ENCODE measurements around the gene IGSF11.

Gene IGSF11

DNA sequence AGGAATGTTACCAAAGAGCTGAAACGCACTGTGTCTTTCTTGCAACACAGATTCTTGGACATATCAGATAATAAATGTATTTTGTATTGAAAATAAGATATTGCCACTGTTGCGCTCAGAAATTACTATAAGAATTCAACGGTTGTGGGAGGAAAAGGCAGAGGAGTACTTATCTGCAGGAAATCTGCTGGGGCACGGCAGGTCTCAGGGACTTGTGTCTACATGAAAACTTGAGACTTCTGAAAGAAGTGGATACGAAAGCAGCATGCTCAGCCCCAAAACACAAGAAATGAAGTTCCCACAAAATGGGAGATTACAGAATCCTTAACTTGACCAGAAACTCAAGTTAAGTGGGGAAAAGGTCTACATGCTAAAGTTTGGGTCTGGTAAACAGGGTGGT lies 86.5 kb downstream of the IGSF11 start:
- DNase-seq: no peak

DNA sequence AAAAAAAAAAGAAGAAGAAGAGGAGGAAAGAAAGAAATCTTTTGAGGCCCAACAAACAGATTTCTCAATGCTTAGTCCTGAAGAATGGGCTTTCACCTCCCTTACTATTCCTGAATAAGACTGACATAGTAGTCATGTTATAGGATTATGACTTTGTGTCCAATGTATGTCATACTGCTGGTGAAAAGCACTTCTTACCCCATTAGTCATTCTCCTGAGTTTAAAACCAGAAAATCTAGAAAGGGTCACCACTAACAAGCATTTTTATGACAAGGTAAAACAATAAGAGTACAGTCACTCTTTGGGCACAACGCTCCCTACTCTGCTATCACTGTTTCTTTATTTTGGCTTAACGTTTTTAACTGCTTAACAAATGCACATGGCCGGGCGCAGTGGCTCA lies 88.2 kb downstream of the IGSF11 start:
- DNase-seq: no peak

GRCh38 chr3:118945834-118946233 lies 88.8 kb downstream of the IGSF11 start:
- no peak for DNase-seq

- no peak for DNase-seq
Observed at GRCh38 chr3:118943597-118943996, 91.0 kb downstream of the IGSF11 start.

DNA sequence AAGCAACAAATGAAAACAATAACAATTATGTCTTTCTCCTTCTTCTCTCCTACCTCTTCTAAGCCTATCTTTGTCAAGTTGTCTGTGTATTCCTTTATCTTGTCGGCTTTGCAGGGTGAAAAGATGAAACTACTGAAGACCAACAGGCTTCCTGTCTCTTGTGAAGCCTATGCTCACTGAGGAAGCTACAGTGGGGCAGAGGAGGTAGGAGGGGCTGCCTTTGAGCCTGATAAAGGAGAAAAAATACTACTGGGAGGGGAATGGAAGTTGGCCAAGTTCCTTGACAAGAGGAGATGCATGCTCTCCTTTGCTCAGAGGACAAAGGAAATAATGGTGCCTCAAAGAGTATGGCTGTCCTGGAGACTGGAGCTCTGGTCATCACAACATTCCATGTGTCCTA lies 92.0 kb downstream of the IGSF11 start:
- DNase-seq: no peak

- no peak for DNase-seq
Observed at GRCh38 chr3:118942195-118942594, 92.5 kb downstream of the IGSF11 start.

DNA sequence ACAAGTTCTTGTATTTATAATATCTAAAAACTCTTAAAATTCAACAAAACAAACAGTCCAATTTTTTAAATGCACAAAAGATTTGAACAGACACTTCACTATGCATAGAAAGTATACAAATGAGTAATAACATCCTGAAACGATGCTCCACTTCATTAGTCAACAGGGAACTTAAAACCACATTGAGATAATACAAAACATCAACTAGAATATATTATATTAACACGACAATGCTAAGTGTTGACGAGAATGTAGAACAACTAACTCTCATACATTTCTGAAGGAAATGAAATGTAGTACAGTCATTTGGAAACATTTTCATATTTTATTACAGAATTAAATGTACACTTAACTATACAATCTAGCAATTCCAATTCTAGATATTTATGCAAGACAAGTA lies 93.4 kb downstream of the IGSF11 start:
- DNase-seq: no peak

DNA sequence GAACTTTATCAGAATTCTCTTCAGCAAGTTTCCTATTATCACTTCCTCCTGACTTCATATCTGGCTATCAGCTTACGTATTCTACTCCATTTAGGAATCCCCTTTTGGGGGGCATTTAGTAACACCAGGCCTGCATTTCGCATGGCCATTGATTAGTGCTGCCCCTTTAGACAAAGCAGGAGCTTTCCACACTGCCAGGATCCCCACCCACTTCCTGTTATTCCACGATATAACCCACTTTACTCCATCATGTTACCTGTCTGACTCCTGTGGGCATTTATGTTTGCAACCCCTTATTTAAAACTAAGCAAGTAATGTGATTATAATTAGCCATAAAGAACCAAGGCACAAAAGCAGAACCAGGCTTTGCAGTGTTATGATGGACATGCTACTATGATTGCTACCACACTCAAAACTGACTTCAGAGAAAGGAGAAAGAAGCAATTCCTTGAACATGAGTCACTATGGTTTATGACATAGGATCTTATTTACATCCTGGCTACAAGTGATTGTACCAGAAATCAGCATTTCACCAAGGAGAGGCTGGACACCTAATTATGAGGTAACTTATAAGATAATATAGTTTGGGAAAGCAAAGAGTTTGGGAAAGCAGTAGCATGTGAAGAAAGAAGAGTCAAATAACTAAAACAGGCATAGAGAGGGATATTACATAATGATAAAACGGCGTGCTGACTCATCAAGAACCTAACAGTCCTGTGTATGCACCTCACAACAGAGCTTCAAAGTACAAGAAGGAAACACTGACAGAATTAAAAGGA lies 96.3 kb downstream of the IGSF11 start:
- no peak for DNase-seq

DNA sequence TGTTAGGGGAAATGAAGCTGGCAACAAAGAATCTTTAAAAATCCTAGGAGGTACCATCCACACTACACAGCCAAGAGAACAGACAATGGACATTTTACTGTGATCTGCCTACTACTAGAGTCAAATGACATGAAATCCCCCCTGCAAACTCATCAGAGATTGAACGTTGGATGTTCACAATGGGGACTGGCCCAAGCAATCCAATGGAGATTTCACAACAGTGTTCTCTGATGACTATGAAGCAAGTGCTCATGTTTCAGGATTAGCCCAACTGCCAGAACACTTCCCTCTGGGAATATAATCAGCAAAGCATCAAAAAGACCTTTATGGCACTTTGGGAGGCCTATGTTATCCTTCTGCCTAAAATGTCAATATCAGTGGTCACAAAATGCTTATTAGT lies 97.8 kb downstream of the IGSF11 start:
- DNase-seq: no peak

DNA sequence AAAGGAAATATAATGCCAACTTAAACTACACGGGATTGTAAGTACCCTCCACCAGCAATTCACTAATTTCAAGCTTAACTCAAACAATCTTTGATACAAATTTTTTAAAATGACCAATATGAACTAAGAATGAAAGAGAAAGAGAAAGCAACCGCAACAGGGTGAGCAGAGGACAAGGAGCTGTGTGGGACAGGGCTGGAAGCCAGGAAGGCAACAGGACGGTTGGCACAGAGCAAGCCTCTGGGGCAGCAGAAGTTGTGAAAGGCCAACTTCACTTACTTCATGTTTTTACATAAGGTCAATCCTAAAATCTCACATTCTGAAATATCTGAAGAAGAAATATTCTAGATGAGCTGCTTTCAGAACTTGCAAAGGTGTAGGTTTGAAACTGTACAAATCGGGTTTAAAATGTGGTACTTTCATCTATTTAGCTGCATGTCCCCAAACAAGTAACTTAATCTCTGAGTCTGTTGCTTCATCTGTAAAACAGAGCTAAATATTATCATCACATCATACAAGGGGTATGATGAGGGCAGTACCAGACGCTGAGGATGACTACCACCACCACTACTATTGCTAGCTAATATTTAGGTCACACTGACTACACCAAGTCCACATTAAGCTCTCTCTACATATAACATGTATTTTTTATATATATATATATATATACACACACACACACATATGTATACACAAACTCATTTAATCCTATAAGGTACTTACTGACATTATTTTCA lies 101.7 kb downstream of the IGSF11 start:
- no peak for DNase-seq

- no peak for DNase-seq
Observed at GRCh38 chr3:118931996-118932395, 102.7 kb downstream of the IGSF11 start.

- no peak for DNase-seq
Observed at GRCh38 chr3:118927449-118927848, 107.2 kb downstream of the IGSF11 start.

- no peak for DNase-seq
Observed at GRCh38 chr3:118912188-118912587, 122.5 kb downstream of the IGSF11 start.

DNA sequence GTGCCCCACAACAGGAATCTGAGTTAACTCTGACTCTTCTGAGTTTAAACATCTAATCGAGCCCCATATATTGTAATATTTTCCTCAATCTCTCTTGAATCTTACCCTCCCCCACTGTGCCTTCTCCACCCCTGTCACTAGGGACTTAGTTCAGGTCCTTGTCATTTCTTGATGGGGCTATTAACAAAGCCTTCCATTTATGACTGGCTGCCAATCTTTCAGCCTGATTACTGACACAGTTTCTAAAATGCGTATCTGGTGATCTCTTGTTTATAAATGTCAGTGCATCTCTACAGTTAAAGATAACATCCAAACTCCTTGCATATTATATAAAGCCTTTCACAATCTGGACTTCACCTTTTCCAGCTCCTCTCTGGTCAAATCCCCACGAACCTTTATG lies 124.3 kb downstream of the IGSF11 start:
- no peak for DNase-seq

GRCh38 chr3:118909763-118910162 lies 124.9 kb downstream of the IGSF11 start:
- DNase-seq: no peak

GRCh38 chr3:118907909-118908308 lies 126.7 kb downstream of the IGSF11 start:
- DNase-seq: no peak

DNA sequence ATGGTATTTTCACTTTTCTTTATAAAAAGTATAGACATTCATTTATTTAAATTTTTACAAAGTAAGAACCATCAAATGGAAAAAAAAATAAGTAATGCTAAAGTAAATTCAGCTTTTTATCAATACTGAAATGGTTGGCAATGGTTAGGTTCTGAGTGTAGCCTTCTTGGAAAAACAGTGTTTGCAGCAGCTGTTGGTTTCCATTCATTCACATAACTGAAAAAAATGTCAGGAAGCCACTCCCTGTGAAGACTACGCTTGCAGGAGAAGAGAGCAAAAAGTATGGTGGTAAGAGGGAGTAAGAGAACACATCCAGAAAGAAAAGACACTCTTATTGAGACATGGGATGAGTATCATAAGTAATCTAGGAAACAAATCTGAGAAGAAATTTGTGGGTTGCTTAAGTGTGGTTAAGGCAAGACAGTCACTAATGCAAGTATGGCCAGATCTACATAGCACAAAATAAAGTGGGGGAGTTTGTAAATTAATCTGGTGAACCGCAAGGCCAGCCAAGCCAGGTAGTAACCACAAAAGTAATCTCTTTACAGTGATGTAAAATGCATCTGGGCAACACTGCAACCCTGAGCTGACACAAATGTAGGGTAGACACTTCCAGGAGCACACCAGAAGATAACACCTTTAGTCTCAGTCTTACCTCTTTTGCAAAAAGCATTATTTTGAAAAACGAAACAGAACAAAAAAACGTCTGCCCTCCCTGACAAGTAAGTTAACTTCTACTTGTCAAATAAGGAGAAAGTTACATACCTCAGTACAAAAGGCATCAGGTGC lies 133.7 kb downstream of the IGSF11 start:
- DNase-seq: no peak

DNA sequence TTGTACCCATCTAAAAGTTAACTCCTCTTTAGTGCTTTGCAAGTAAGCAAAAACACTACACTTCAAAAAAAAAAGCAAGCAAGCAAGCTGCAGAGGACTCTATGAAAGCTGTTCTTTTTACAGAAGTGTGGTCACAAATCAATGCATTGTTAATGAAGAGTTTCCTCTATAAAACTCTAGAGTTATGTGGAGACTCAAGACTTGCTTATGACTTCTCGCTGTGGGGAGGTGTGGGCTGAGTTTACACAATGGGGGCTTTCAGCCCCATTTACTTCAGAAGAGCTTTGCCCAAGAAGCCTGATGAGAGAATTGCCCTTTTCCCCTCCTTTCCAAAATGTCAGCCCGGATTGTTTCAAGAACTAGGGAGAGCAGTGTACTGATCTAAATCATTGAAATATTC lies 144.4 kb downstream of the IGSF11 start:
- DNase-seq: no peak

- DNase-seq: no peak
Observed at GRCh38 chr3:118889691-118890090, 145.0 kb downstream of the IGSF11 start.

- no peak for DNase-seq
Observed at GRCh38 chr3:118886708-118887107, 147.9 kb downstream of the IGSF11 start.

DNA sequence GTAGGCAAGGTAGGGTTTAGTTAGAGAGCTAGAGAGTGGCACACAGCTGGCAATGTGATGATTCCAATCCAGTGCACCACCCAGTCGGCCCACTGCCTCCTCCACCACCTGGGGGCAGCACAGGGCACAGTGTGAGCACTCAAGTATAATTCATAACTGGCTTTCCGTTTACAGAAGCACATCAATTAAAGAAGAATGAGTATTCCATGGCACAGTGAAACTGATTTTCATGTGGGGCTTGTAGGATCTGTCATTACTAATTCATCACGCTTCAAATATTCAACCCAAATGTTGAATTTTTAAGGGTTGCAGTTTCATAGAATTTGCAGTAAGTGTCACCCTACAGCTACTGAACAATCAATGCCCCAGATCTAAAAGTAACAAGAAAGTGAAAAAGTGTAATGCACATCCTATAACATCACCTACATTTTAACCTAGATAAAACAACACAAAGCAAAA lies 149.9 kb downstream of the IGSF11 start:
- peak; percentile 6 to 7 for DNase-seq

- DNase-seq: no peak
Observed at GRCh38 chr3:118882353-118882947, 152.2 kb downstream of the IGSF11 start.

DNA sequence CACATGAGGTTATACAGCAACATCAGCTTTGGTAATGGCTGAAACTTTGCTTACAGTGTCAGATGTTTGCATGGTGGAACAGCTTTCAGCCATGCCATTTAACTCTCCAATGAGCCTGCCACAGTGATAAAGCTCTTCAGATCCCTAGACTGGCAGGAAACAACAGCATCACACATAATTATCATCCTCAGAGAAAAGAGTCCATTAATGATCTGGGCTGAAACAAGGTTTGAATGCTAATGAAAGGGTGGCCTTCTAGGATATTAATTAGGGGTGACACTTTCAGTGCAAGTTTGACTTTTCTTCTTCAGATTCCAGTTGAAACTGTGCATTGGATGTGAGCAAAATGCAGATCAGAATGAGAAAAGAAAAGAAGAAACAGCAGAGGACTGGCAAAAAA lies 166.6 kb downstream of the IGSF11 start:
- DNase-seq: no peak
